Measurements from ENCODE around the gene FDPS. TPM values are rescaled to one million over a fixed set of nuclear protein-coding genes. Genes with fewer than 3 reads are reported as not detected.
A peak's percentile ranks its signal among the peaks of the same experiment; 100 is the strongest.

FDPS gene
- total RNA-seq, 4 donors from 2014 or later = 71.2 to 125 (median 81.0) TPM

- H3K4me1 ChIP-seq = peaks cover 0 to 15% (median 2%) of the 10 kb centered on the region in 3 donors
- no peak for ATAC-seq
- TF ChIP-seq CTCF (IDR thresholded peaks at IDR 0.05) (no peak), EP300 (IDR thresholded peaks at IDR 0.05) (no peak), POLR2A (IDR thresholded peaks at IDR 0.05) (no peak), POLR2AphosphoS5 (IDR thresholded peaks at IDR 0.05) (no peak)
- no peaks in the 10 kb centered on the region for H3K36me3 ChIP-seq
- H3K4me3 ChIP-seq = peak overlapping the region in 1 of 2 donors; percentile 24
- no peak overlapping the region for H3K27ac ChIP-seq
- 2 to 68% methylated on average over 3 to 9 of the region's 46 CpGs for WGBS, 2 donors (ENCODE audit: low coverage in 1 of 2)
- H3K9me3 ChIP-seq = no peaks in the 10 kb centered on the region
- H3K27me3 ChIP-seq = peaks cover 50% of the 10 kb centered on the region
Measured at GRCh38 chr1:155294520-155295182, 14.0 kb upstream of the FDPS start.

GRCh38 chr1:155295183-155295941, 13.3 kb upstream of the FDPS start:
- Histone ChIP-seq H3K9me3 (no peaks in the 10 kb centered on the region), H3K4me1 (peaks cover 0 to 15% (median 2%) of the 10 kb centered on the region in 3 donors), H3K27ac (no peak overlapping the region), H3K27me3 (peaks cover 54% of the 10 kb centered on the region), H3K4me3 (peak overlapping the region in 1 of 2 donors; percentile 24), H3K36me3 (no peaks in the 10 kb centered on the region)
- no peak for TF ChIP-seq CTCF (IDR thresholded peaks at IDR 0.05)
- no peak for TF ChIP-seq EP300 (IDR thresholded peaks at IDR 0.05)
- no peak for TF ChIP-seq POLR2A (IDR thresholded peaks at IDR 0.05)
- no peak for ATAC-seq
- WGBS, 2 donors (ENCODE audit: low coverage in 1 of 2) = 50% methylated on average over 7 of the region's 47 CpGs; no CpG with 5 or more reads in 1 of the 2 donors

GRCh38 chr1:155295942-155296267, 12.8 kb upstream of the FDPS start:
- Histone ChIP-seq H3K4me3 (no peak overlapping the region), H3K9me3 (no peaks in the 10 kb centered on the region), H3K4me1 (peaks cover 0 to 15% (median 2%) of the 10 kb centered on the region in 3 donors), H3K27ac (no peak overlapping the region), H3K27me3 (peaks cover 54% of the 10 kb centered on the region), H3K36me3 (no peaks in the 10 kb centered on the region)
- TF ChIP-seq POLR2AphosphoS5 (IDR thresholded peaks at IDR 0.05) (no peak), CTCF (IDR thresholded peaks at IDR 0.05) (no peak), POLR2A (IDR thresholded peaks at IDR 0.05) (no peak), EP300 (IDR thresholded peaks at IDR 0.05) (no peak)
- no peak for ATAC-seq
- WGBS, 2 donors (ENCODE audit: low coverage in 1 of 2) = 92% methylated on average over 2 of the region's 7 CpGs; no CpG with 5 or more reads in 1 of the 2 donors

GRCh38 chr1:155296661-155297060, 12.0 kb upstream of the FDPS start:
- TF ChIP-seq CTCF (IDR thresholded peaks at IDR 0.05) (no peak), EP300 (IDR thresholded peaks at IDR 0.05) (no peak), POLR2AphosphoS5 (IDR thresholded peaks at IDR 0.05) (no peak), POLR2A (IDR thresholded peaks at IDR 0.05) (no peak)
- H3K27ac ChIP-seq = no peak overlapping the region
- H3K27me3 ChIP-seq = peaks cover 54% of the 10 kb centered on the region
- no peak for ATAC-seq
- H3K9me3 ChIP-seq = no peaks in the 10 kb centered on the region
- no peak overlapping the region for H3K4me3 ChIP-seq
- peaks cover 0 to 15% (median 2%) of the 10 kb centered on the region in 3 donors for H3K4me1 ChIP-seq
- no peaks in the 10 kb centered on the region for H3K36me3 ChIP-seq
- WGBS, 2 donors (ENCODE audit: low coverage in 1 of 2) = 90 to 93% methylated on average over 3 of the region's 3 CpGs
